A549 (cell line): ENCODE measurements around the gene TMX4.

Source experiments
- CEBPB ChIP-seq, 2 experiments: fragments of >200 bp in 1 of 2; sonication (Bioruptor Twin) in 1 of 2; formaldehyde crosslinking in 1 of 2; IDR thresholded peaks; 2 replicates each; pipeline ENCODE4 v1.6.1; 2012 to 2016
- JUN ChIP-seq, 2 experiments: fragments of >200 bp; sonication (Bioruptor Twin); formaldehyde crosslinking; IDR thresholded peaks; 2 replicates in 1 of 2; 3 replicates in 1 of 2; pipeline ENCODE4 v1.6.1; 2016 to 2017
- KDM1A ChIP-seq: fragments of 200-600 bp; sonication (generic); IDR thresholded peaks from 2 replicates; pipeline ENCODE4 v1.6.1; 2016; ENCODE audit warnings: low read depth, mild to moderate bottlenecking
- NR3C1 ChIP-seq: fragments of >200 bp; sonication (Bioruptor Twin); formaldehyde crosslinking; IDR thresholded peaks from 3 replicates; pipeline ENCODE4 v1.6.1; 2017
- POLR2A ChIP-seq: IDR thresholded peaks from 2 replicates; pipeline ENCODE4 v1.6.1; 2012; ENCODE audit warnings: mild to moderate bottlenecking, low read length
- RARB ChIP-seq: fragments of 250-450 bp; sonication (Bioruptor Pico); IDR thresholded peaks from 2 replicates; pipeline ENCODE4 v1.8.0; 2021; ENCODE audit warnings: mild to moderate bottlenecking, moderate library complexity
- TF ChIP-seq, protein P1 (sequence below): fragments of >200 bp; sonication (Bioruptor Twin); formaldehyde crosslinking; IDR thresholded peaks from 3 replicates; pipeline ENCODE4 v1.5.1; 2016
- TF ChIP-seq, protein P2 (sequence below): fragments of 200-600 bp; sonication (generic); IDR thresholded peaks from 2 replicates; pipeline ENCODE4 v1.6.1; 2016; ENCODE audit warnings: antibody characterized with exemption, mild to moderate bottlenecking, moderate library complexity
- TF ChIP-seq, protein P3 (sequence below): IDR thresholded peaks from 2 replicates; pipeline ENCODE4 v1.6.1; 2012
- TF ChIP-seq, protein P4 (sequence below): IDR thresholded peaks from 2 replicates; pipeline ENCODE4 v1.6.1; 2012; ENCODE audit warnings: low read depth, borderline replicate concordance

DNA sequence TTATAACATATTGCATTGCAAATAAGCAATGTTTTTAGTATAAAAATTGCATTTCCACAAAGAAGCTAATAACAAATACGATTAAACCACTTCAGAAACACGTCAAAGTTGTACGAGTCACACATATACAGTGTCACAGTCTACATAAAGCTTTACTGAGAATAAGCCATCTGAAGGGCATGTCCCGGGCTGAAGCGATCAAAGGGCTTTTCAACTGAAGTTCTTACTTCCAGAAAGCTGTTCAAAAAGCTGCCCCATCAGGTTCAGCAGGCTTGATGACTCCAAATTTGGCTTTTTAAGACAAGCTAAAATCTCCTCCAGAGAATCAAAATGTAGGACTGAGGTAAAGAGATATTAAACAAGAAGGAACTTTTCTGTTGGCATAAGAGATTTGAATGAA is 41.9 kb downstream of the TMX4 start:
- TF ChIP-seq RARB (no peak), NR3C1 (no peak), JUN (IDR thresholded peaks at IDR 0.05) (no peak), POLR2A (no peak), KDM1A (no peak), CEBPB (IDR thresholded peaks at IDR 0.05) (no peak)
- TF ChIP-seq, protein P1, sequence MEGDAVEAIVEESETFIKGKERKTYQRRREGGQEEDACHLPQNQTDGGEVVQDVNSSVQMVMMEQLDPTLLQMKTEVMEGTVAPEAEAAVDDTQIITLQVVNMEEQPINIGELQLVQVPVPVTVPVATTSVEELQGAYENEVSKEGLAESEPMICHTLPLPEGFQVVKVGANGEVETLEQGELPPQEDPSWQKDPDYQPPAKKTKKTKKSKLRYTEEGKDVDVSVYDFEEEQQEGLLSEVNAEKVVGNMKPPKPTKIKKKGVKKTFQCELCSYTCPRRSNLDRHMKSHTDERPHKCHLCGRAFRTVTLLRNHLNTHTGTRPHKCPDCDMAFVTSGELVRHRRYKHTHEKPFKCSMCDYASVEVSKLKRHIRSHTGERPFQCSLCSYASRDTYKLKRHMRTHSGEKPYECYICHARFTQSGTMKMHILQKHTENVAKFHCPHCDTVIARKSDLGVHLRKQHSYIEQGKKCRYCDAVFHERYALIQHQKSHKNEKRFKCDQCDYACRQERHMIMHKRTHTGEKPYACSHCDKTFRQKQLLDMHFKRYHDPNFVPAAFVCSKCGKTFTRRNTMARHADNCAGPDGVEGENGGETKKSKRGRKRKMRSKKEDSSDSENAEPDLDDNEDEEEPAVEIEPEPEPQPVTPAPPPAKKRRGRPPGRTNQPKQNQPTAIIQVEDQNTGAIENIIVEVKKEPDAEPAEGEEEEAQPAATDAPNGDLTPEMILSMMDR, result no peak
- TF ChIP-seq, protein P2, sequence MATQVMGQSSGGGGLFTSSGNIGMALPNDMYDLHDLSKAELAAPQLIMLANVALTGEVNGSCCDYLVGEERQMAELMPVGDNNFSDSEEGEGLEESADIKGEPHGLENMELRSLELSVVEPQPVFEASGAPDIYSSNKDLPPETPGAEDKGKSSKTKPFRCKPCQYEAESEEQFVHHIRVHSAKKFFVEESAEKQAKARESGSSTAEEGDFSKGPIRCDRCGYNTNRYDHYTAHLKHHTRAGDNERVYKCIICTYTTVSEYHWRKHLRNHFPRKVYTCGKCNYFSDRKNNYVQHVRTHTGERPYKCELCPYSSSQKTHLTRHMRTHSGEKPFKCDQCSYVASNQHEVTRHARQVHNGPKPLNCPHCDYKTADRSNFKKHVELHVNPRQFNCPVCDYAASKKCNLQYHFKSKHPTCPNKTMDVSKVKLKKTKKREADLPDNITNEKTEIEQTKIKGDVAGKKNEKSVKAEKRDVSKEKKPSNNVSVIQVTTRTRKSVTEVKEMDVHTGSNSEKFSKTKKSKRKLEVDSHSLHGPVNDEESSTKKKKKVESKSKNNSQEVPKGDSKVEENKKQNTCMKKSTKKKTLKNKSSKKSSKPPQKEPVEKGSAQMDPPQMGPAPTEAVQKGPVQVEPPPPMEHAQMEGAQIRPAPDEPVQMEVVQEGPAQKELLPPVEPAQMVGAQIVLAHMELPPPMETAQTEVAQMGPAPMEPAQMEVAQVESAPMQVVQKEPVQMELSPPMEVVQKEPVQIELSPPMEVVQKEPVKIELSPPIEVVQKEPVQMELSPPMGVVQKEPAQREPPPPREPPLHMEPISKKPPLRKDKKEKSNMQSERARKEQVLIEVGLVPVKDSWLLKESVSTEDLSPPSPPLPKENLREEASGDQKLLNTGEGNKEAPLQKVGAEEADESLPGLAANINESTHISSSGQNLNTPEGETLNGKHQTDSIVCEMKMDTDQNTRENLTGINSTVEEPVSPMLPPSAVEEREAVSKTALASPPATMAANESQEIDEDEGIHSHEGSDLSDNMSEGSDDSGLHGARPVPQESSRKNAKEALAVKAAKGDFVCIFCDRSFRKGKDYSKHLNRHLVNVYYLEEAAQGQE, result no peak
- TF ChIP-seq, protein P3, sequence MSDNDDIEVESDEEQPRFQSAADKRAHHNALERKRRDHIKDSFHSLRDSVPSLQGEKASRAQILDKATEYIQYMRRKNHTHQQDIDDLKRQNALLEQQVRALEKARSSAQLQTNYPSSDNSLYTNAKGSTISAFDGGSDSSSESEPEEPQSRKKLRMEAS, result no peak
- TF ChIP-seq, protein P4, sequence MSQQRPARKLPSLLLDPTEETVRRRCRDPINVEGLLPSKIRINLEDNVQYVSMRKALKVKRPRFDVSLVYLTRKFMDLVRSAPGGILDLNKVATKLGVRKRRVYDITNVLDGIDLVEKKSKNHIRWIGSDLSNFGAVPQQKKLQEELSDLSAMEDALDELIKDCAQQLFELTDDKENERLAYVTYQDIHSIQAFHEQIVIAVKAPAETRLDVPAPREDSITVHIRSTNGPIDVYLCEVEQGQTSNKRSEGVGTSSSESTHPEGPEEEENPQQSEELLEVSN, result no peak
